K562 (cell line): ENCODE data around the gene SYNM. TPM values are rescaled to one million over a fixed set of nuclear protein-coding genes. Genes with fewer than 3 reads are reported as not detected.

Source experiments
- BRCA1 ChIP-seq, 2 experiments: fragments of 450-650 bp in 1 of 2; sonication (generic) in 1 of 2; formaldehyde crosslinking in 1 of 2; IDR thresholded peaks; 2 replicates each; pipeline versions ENCODE4 v1.5.0 to v1.6.1; 2017 to 2020; ENCODE audit warnings: mild to moderate bottlenecking in 1 of 2, missing genetic modification reagents in 1 of 2
- CEBPG ChIP-seq, 3 experiments: fragments of 200-800 bp in 1 of 3; sonication (Bioruptor generic) in 1 of 3; sonication (generic) in 1 of 3; formaldehyde crosslinking in 1 of 3; IDR thresholded peaks in 2 of 3; conservative IDR thresholded peaks in 1 of 3; 2 replicates each; pipeline versions ENCODE4 v1.6.1 to v1.8.0; 2016 to 2022; ENCODE audit warnings: missing compliant biosample characterization in 2 of 3, missing genetic modification characterization in 2 of 3, mild to moderate bottlenecking in 1 of 3, missing genetic modification reagents in 1 of 3
- DPF2 ChIP-seq: fragments of 450-650 bp; IDR thresholded peaks from 2 replicates; pipeline ENCODE4 v1.6.1; 2016
- ESRRA ChIP-seq: fragments of 450-650 bp; IDR thresholded peaks from 2 replicates; pipeline ENCODE4 v1.6.1; 2014; ENCODE audit warnings: low read depth, mild to moderate bottlenecking, moderate library complexity, borderline replicate concordance
- FIP1L1 ChIP-seq: fragments of 200-400 bp; formaldehyde crosslinking; IDR thresholded peaks from 2 replicates; pipeline ENCODE4 v1.6.1; 2018; ENCODE audit warnings: mild to moderate bottlenecking, low read depth, low read length; ENCODE audit not compliant: poor library complexity, severe bottlenecking
- FOSL1 ChIP-seq: fragments of 200-800 bp; sonication (Bioruptor generic); conservative IDR thresholded peaks from 2 replicates; pipeline ENCODE4 v1.6.1; 2016; ENCODE audit warnings: missing genetic modification characterization, missing compliant biosample characterization
- FOXA1 ChIP-seq: fragments of 450-650 bp; IDR thresholded peaks from 2 replicates; pipeline ENCODE4 v1.6.1; 2016; ENCODE audit warnings: mild to moderate bottlenecking, borderline replicate concordance
- FOXJ2 ChIP-seq: fragments of 200-800 bp; sonication (Bioruptor generic); IDR thresholded peaks from 2 replicates; pipeline ENCODE4 v1.6.1; 2016; ENCODE audit warnings: missing genetic modification characterization, missing compliant biosample characterization
- GATAD2A ChIP-seq: fragments of 450-650 bp; IDR thresholded peaks from 2 replicates; pipeline ENCODE4 v1.6.1; 2017
- HMG20B ChIP-seq: fragments of 250-450 bp; sonication (Bioruptor Pico); IDR thresholded peaks from 2 replicates; pipeline ENCODE4 v1.5.0; 2021; ENCODE audit warnings: mild to moderate bottlenecking
- KLF1 ChIP-seq: fragments of 450-650 bp; IDR thresholded peaks from 2 replicates; pipeline ENCODE4 v1.6.1; 2016; ENCODE audit warnings: missing genetic modification characterization, missing compliant biosample characterization
- NFYB ChIP-seq: IDR thresholded peaks from 2 replicates; pipeline ENCODE4 v1.6.1; 2011; ENCODE audit warnings: mild to moderate bottlenecking, moderate library complexity; ENCODE audit not compliant: insufficient read length; ENCODE audit errors: extremely low read depth
- NR2C1 ChIP-seq, 2 experiments: fragments of 450-650 bp; IDR thresholded peaks; 2 replicates each; pipeline ENCODE4 v1.6.1; 2017; ENCODE audit warnings: mild to moderate bottlenecking in 2 of 2, antibody characterized with exemption in 1 of 2, inconsistent platforms in 1 of 2, missing compliant biosample characterization in 1 of 2, missing genetic modification characterization in 1 of 2
- POLR2A ChIP-seq: fragments of 450-650 bp; conservative IDR thresholded peaks from 2 replicates; pipeline ENCODE4 v1.6.1; 2016
- RFX1 ChIP-seq: fragments of 450-650 bp; IDR thresholded peaks from 2 replicates; pipeline ENCODE4 v1.6.1; 2016; ENCODE audit warnings: mild to moderate bottlenecking, moderate library complexity
- RUNX1 ChIP-seq: sonication (generic); IDR thresholded peaks from 2 replicates; pipeline ENCODE4 v1.6.1; 2016; ENCODE audit warnings: antibody characterized with exemption, low read depth
- SRSF9 ChIP-seq: fragments of 200-400 bp; formaldehyde crosslinking; IDR thresholded peaks from 2 replicates; pipeline ENCODE4 v1.6.1; 2017; ENCODE audit warnings: low read depth, low read length, borderline replicate concordance
- TEAD2 ChIP-seq: fragments of 450-650 bp; IDR thresholded peaks from 2 replicates; pipeline ENCODE4 v1.6.1; 2016; ENCODE audit warnings: missing genetic modification characterization, control low read depth, missing compliant biosample characterization
- ZNF174 ChIP-seq: fragments of 250-450 bp; sonication (Bioruptor Pico); IDR thresholded peaks from 2 replicates; pipeline ENCODE4 v1.4.0; 2020; ENCODE audit warnings: mild to moderate bottlenecking
- ZNF696 ChIP-seq: fragments of 250-450 bp; sonication (Bioruptor Pico); conservative IDR thresholded peaks from 2 replicates; pipeline ENCODE4 v1.4.0; 2020; ENCODE audit warnings: mild to moderate bottlenecking, moderate library complexity
- ZNF75A ChIP-seq: fragments of 450-650 bp; formaldehyde crosslinking; IDR thresholded peaks from 2 replicates; pipeline ENCODE4 v1.4.0; 2020; ENCODE audit warnings: mild to moderate bottlenecking
- ZNF780A ChIP-seq: fragments of 250-450 bp; sonication (Bioruptor Pico); IDR thresholded peaks from 2 replicates; pipeline ENCODE4 v1.5.0; 2021; ENCODE audit warnings: mild to moderate bottlenecking
- polyA plus RNA-seq, 8 experiments: library from polyadenylated mRNA; depleted of rRNA in 4 of 8; stranded (reverse) in 5 of 8; unstranded in 3 of 8; fragments of >200 nt; fragmentation: Nextera tagmentation in 2 of 8; fragmentation: Illumina TruSeq in 1 of 8; extraction: Ambion mirVana in 2 of 8; extraction: Trizol in 1 of 8; gene quantifications; 2 replicates each; pipeline versions ENCODE4 v1.2.1 to v1.2.3, GENCODE V29; 2011 to 2014; ENCODE audit warnings: inconsistent platforms in 1 of 8, missing spikeins in 1 of 8
- total RNA-seq, 7 experiments: library from RNA; depleted of rRNA in 6 of 7; stranded (reverse); fragments of >200 nt in 6 of 7; fragmentation: Illumina TruSeq in 2 of 7; extraction: Trizol in 2 of 7; gene quantifications; 2 replicates each; pipeline versions ENCODE4 v1.2.1 to v1.2.3, GENCODE V29; 2011 to 2021; ENCODE audit warnings: low replicate concordance in 1 of 7
- TF ChIP-seq, protein P1 (sequence below): sonication (generic); IDR thresholded peaks from 2 replicates; pipeline ENCODE4 v1.6.1; 2016
- TF ChIP-seq, protein P2 (sequence below), 2 experiments: fragments of 450-650 bp in 1 of 2; sonication (generic) in 1 of 2; formaldehyde crosslinking in 1 of 2; IDR thresholded peaks in 1 of 2; conservative IDR thresholded peaks in 1 of 2; 2 replicates each; pipeline versions ENCODE4 v1.6.1 to v1.8.1; 2016 to 2023; ENCODE audit warnings: mild to moderate bottlenecking in 2 of 2, moderate library complexity in 2 of 2, inconsistent platforms in 1 of 2, missing genetic modification reagents in 1 of 2
- TF ChIP-seq, protein P3 (sequence below): fragments of 450-650 bp; IDR thresholded peaks from 2 replicates; pipeline ENCODE4 v1.6.1; 2017; ENCODE audit warnings: antibody characterized with exemption
- TF ChIP-seq, protein P4 (sequence below): fragments of 450-650 bp; formaldehyde crosslinking; IDR thresholded peaks from 2 replicates; pipeline ENCODE4 v1.4.0; 2022; ENCODE audit warnings: missing genetic modification characterization

Gene SYNM
- total and polyA plus RNA-seq, 9 of the 15 experiments (the other 6 are each of a cell fraction or from before 2014, with no cell fraction given): 0.01 to 0.42 (median 0.13) TPM

DNA sequence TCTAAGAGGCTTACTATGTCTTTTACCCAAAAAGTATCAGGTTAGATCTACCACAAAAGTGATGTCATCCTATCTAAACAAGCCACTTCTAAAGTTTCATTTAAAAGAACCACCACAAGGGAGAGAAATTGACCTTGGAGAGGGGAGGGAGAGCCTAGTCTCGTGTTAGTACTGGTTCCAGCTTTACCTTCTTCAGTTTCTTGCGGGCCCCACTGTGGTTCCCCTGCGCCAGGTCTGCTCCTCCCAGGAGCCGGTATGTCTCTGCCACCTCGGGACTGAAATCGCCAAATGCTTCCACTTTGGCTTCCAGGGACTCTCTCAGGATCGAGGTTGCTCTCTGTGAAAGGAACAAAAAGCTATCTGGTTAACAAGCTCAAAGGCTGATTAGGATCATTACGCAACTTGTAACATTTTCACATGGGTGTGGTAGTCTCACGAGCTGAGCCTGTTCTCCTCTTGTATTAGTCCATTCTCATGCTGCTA lies 51.1 kb downstream of the SYNM start (continued):
- TF ChIP-seq FOSL1 (tag): peak; percentile 31; the same call in 1 of the 2 replicates
- no peak for TF ChIP-seq NFYB
- TF ChIP-seq BRCA1 (IDR thresholded peaks at IDR 0.05): no peak
- TF ChIP-seq BRCA1 (CRISPR knock-in tag; IDR thresholded peaks at IDR 0.05): no peak
- no peak for TF ChIP-seq HMG20B (CRISPR knock-in tag)
- no peak for TF ChIP-seq FOXA1
- no peak for TF ChIP-seq ZNF780A
- no peak for TF ChIP-seq RFX1
- TF ChIP-seq NR2C1 (IDR thresholded peaks at IDR 0.05): no peak
- no peak for TF ChIP-seq NR2C1 (tag; IDR thresholded peaks at IDR 0.05)
- TF ChIP-seq ZNF696 (CRISPR knock-in tag): no peak
- TF ChIP-seq SRSF9: no peak
- no peak for TF ChIP-seq ZNF174 (CRISPR knock-in tag)
- no peak for TF ChIP-seq FOXJ2 (tag)
- TF ChIP-seq DPF2: peak; percentile 22; the same call in 1 of the 2 replicates
- no peak for TF ChIP-seq KLF1 (tag)
- no peak for TF ChIP-seq TEAD2 (tag)
- no peak for TF ChIP-seq FIP1L1
- TF ChIP-seq POLR2A: no peak
- TF ChIP-seq CEBPG (CRISPR knock-in tag; IDR thresholded peaks at IDR 0.05): peak; percentile 68
- peak; percentile 90 to 92 for TF ChIP-seq CEBPG (tag; conservative IDR thresholded peaks at IDR 0.05 in 1 of 2, IDR thresholded peaks at IDR 0.05 in 1 of 2)
- TF ChIP-seq ESRRA: 0 out of 2 replicates have a peak, but pooled peaks have one; percentile 23
- TF ChIP-seq, protein P1, sequence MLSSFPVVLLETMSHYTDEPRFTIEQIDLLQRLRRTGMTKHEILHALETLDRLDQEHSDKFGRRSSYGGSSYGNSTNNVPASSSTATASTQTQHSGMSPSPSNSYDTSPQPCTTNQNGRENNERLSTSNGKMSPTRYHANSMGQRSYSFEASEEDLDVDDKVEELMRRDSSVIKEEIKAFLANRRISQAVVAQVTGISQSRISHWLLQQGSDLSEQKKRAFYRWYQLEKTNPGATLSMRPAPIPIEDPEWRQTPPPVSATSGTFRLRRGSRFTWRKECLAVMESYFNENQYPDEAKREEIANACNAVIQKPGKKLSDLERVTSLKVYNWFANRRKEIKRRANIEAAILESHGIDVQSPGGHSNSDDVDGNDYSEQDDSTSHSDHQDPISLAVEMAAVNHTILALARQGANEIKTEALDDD: peak; percentile 88
- TF ChIP-seq, protein P2, sequence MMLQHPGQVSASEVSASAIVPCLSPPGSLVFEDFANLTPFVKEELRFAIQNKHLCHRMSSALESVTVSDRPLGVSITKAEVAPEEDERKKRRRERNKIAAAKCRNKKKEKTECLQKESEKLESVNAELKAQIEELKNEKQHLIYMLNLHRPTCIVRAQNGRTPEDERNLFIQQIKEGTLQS (IDR thresholded peaks at IDR 0.05): peak; percentile 70
- TF ChIP-seq, protein P2 (CRISPR knock-in tag; conservative IDR thresholded peaks at IDR 0.05): no peak
- TF ChIP-seq, protein P3, sequence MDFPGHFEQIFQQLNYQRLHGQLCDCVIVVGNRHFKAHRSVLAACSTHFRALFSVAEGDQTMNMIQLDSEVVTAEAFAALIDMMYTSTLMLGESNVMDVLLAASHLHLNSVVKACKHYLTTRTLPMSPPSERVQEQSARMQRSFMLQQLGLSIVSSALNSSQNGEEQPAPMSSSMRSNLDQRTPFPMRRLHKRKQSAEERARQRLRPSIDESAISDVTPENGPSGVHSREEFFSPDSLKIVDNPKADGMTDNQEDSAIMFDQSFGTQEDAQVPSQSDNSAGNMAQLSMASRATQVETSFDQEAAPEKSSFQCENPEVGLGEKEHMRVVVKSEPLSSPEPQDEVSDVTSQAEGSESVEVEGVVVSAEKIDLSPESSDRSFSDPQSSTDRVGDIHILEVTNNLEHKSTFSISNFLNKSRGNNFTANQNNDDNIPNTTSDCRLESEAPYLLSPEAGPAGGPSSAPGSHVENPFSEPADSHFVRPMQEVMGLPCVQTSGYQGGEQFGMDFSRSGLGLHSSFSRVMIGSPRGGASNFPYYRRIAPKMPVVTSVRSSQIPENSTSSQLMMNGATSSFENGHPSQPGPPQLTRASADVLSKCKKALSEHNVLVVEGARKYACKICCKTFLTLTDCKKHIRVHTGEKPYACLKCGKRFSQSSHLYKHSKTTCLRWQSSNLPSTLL: no peak
- no peak for TF ChIP-seq RUNX1
- TF ChIP-seq ZNF75A: no peak
- TF ChIP-seq, protein P4, sequence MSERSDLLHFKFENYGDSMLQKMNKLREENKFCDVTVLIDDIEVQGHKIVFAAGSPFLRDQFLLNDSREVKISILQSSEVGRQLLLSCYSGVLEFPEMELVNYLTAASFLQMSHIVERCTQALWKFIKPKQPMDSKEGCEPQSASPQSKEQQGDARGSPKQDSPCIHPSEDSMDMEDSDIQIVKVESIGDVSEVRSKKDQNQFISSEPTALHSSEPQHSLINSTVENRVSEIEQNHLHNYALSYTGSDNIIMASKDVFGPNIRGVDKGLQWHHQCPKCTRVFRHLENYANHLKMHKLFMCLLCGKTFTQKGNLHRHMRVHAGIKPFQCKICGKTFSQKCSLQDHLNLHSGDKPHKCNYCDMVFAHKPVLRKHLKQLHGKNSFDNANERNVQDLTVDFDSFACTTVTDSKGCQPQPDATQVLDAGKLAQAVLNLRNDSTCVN (CRISPR knock-in tag): no peak
- no peak for TF ChIP-seq GATAD2A
